WTC11 (cell line): ENCODE results near the gene OVCA2. TPM values are rescaled to one million over a fixed set of nuclear protein-coding genes. Genes with fewer than 3 reads are reported as not detected.

ENCODE experiments used
- ATAC-seq: fragments of 200-7000 bp; cut with Tn5 transposase; 2 replicates; pipeline ENCODE4 v1.10.0; 2021; ENCODE audit warnings: mild to moderate bottlenecking, moderate library complexity
- CTCF ChIA-PET: fragments of 300-600 bp; sonication (Branson Sonifier 250); formaldehyde crosslinking; loops from one replicate; lab custom pipeline; 2021; ENCODE audit warnings: antibody characterized with exemption; lab: Charles Lee
- POLR2A ChIA-PET: fragments of 350-600 bp; sonication (Branson Sonifier 250); formaldehyde crosslinking; loops from one replicate; lab custom pipeline; 2021; ENCODE audit warnings: antibody characterized with exemption; lab: Charles Lee
- DNase-seq: peaks from one replicate; pipeline ENCODE4 v3.0.0; 2021; ENCODE audit warnings: low spot score
- H3K27ac Mint-ChIP-seq: 2 replicates; pipeline ENCODE4 v1.8.0; 2021; ENCODE audit warnings: mixed read lengths
- H3K27me3 Mint-ChIP-seq: 2 replicates; pipeline ENCODE4 v1.8.0; 2021; ENCODE audit warnings: low read depth, mild to moderate bottlenecking, moderate library complexity, mixed read lengths
- H3K36me3 Mint-ChIP-seq: 2 replicates; pipeline ENCODE4 v1.8.0; 2021; ENCODE audit warnings: mixed read lengths
- H3K4me1 Mint-ChIP-seq: 2 replicates; pipeline ENCODE4 v1.8.0; 2022; ENCODE audit warnings: mixed read lengths
- H3K4me3 Mint-ChIP-seq: 2 replicates; pipeline ENCODE4 v1.8.0; 2021; ENCODE audit warnings: mild to moderate bottlenecking, moderate library complexity, mixed read lengths
- H3K9me3 Mint-ChIP-seq: 2 replicates; pipeline ENCODE4 v1.8.0; 2021; ENCODE audit warnings: mixed read lengths
- CREB1 ChIP-seq: sonication (generic); formaldehyde crosslinking; IDR thresholded peaks from 2 replicates; pipeline ENCODE4 v1.8.0; 2023; ENCODE audit warnings: mild to moderate bottlenecking, missing genetic modification reagents
- FOXK1 ChIP-seq: sonication (generic); formaldehyde crosslinking; IDR thresholded peaks from 2 replicates; pipeline ENCODE4 v1.8.0; 2022; ENCODE audit warnings: mild to moderate bottlenecking, moderate library complexity, missing genetic modification reagents
- GABPB1 ChIP-seq: sonication (generic); formaldehyde crosslinking; IDR thresholded peaks from 2 replicates; pipeline ENCODE4 v1.8.1; 2023; ENCODE audit warnings: mild to moderate bottlenecking, missing genetic modification reagents
- NFE2L1 ChIP-seq: sonication (generic); formaldehyde crosslinking; IDR thresholded peaks from 2 replicates; pipeline ENCODE4 v1.8.1; 2023; ENCODE audit warnings: missing genetic modification reagents
- OVOL2 ChIP-seq: fragments of 250-450 bp; sonication (Bioruptor Pico); IDR thresholded peaks from 2 replicates; pipeline ENCODE4 v1.9.0; 2021; ENCODE audit warnings: mild to moderate bottlenecking, borderline replicate concordance
- SMAD3 ChIP-seq: sonication (generic); formaldehyde crosslinking; IDR thresholded peaks from 2 replicates; pipeline ENCODE4 v1.8.0; 2022; ENCODE audit warnings: missing genetic modification reagents, mild to moderate bottlenecking, borderline replicate concordance
- SP1 ChIP-seq: sonication (generic); formaldehyde crosslinking; conservative IDR thresholded peaks from 2 replicates; pipeline ENCODE4 v1.8.1; 2022; ENCODE audit warnings: missing genetic modification reagents
- total RNA-seq: library from RNA; stranded (reverse); gene quantifications from 3 replicates; pipeline ENCODE4 v1.2.3, GENCODE V29; 2021
- TF ChIP-seq, protein P1 (sequence below): sonication (generic); formaldehyde crosslinking; IDR thresholded peaks from 2 replicates; pipeline ENCODE4 v1.8.1; 2023; ENCODE audit warnings: mild to moderate bottlenecking, missing genetic modification reagents
- TF ChIP-seq, protein P2 (sequence below): sonication (generic); formaldehyde crosslinking; IDR thresholded peaks from 2 replicates; pipeline ENCODE4 v1.8.0; 2022; ENCODE audit warnings: mild to moderate bottlenecking, missing genetic modification reagents
- TF ChIP-seq, protein P3 (sequence below): sonication (generic); formaldehyde crosslinking; IDR thresholded peaks from 2 replicates; pipeline ENCODE4 v1.8.1; 2022; ENCODE audit warnings: low read depth, missing genetic modification reagents, borderline replicate concordance
- TF ChIP-seq, protein P4 (sequence below): sonication (generic); formaldehyde crosslinking; IDR thresholded peaks from 2 replicates; pipeline ENCODE4 v1.8.0; 2022; ENCODE audit warnings: mild to moderate bottlenecking, missing genetic modification reagents
- TF ChIP-seq, protein P5 (sequence below): fragments of 250-450 bp; sonication (Bioruptor Pico); conservative IDR thresholded peaks from 2 replicates; pipeline ENCODE4 v1.9.0; 2021; ENCODE audit warnings: mild to moderate bottlenecking
- TF ChIP-seq, protein P6 (sequence below): sonication (generic); formaldehyde crosslinking; IDR thresholded peaks from 2 replicates; pipeline ENCODE4 v1.8.0; 2023; ENCODE audit warnings: mild to moderate bottlenecking, missing genetic modification reagents
- TF ChIP-seq, protein P7 (sequence below): sonication (generic); formaldehyde crosslinking; conservative IDR thresholded peaks from 2 replicates; pipeline ENCODE4 v1.8.1; 2023; ENCODE audit warnings: mild to moderate bottlenecking, low read depth, missing genetic modification reagents, moderate library complexity

The OVCA2 gene
- total RNA-seq, 1 experiment from 2014 or later, result 23.5 TPM

DNA sequence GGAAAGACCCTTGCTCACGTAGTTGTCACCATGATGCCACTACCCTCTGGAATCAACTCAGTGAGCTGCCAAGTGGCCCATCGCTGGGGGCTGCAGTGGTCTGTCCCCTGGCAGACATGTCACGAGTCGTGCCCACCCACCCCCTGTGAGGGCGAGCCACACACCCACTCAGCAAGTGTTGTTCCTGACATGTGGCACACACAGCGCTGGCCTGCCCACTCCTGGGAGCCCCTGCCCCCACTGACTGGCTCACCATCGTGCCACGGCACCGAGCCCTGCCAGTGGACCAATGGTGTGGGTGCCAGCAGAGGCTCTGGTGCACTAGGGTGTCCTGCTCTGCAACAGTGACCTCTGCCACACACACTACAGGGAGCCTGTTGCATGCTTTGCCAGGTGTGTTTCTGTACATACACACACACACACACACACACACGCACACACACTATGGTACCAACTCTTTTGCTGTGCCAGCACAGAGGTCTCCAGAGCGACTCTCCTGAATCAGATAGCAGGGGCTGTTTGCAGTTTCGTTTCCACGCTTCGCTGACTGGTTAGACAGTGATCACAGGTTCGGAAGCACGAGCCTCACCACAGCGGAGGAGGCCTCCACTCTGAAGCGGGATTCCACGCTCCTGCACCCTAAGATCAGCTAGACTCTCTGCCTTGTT, 24.4 kb upstream of the OVCA2 start:
- Mint-ChIP-seq H3K4me1 (peaks cover 9% of the 10 kb centered on the region), H3K36me3 (no peaks in the 10 kb centered on the region), H3K27me3 (peaks cover 77% of the 10 kb centered on the region), H3K9me3 (no peaks in the 10 kb centered on the region), H3K27ac (no peak overlapping the region), H3K4me3 (no peak overlapping the region)
- TF ChIP-seq FOXK1 (CRISPR knock-in tag), result no peak
- TF ChIP-seq, protein P1, sequence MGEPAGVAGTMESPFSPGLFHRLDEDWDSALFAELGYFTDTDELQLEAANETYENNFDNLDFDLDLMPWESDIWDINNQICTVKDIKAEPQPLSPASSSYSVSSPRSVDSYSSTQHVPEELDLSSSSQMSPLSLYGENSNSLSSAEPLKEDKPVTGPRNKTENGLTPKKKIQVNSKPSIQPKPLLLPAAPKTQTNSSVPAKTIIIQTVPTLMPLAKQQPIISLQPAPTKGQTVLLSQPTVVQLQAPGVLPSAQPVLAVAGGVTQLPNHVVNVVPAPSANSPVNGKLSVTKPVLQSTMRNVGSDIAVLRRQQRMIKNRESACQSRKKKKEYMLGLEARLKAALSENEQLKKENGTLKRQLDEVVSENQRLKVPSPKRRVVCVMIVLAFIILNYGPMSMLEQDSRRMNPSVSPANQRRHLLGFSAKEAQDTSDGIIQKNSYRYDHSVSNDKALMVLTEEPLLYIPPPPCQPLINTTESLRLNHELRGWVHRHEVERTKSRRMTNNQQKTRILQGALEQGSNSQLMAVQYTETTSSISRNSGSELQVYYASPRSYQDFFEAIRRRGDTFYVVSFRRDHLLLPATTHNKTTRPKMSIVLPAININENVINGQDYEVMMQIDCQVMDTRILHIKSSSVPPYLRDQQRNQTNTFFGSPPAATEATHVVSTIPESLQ (CRISPR knock-in tag), result no peak
- TF ChIP-seq, protein P2, sequence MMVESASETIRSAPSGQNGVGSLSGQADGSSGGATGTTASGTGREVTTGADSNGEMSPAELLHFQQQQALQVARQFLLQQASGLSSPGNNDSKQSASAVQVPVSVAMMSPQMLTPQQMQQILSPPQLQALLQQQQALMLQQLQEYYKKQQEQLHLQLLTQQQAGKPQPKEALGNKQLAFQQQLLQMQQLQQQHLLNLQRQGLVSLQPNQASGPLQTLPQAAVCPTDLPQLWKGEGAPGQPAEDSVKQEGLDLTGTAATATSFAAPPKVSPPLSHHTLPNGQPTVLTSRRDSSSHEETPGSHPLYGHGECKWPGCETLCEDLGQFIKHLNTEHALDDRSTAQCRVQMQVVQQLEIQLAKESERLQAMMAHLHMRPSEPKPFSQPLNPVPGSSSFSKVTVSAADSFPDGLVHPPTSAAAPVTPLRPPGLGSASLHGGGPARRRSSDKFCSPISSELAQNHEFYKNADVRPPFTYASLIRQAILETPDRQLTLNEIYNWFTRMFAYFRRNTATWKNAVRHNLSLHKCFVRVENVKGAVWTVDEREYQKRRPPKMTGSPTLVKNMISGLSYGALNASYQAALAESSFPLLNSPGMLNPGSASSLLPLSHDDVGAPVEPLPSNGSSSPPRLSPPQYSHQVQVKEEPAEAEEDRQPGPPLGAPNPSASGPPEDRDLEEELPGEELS (CRISPR knock-in tag), result no peak
- TF ChIP-seq, protein P3, sequence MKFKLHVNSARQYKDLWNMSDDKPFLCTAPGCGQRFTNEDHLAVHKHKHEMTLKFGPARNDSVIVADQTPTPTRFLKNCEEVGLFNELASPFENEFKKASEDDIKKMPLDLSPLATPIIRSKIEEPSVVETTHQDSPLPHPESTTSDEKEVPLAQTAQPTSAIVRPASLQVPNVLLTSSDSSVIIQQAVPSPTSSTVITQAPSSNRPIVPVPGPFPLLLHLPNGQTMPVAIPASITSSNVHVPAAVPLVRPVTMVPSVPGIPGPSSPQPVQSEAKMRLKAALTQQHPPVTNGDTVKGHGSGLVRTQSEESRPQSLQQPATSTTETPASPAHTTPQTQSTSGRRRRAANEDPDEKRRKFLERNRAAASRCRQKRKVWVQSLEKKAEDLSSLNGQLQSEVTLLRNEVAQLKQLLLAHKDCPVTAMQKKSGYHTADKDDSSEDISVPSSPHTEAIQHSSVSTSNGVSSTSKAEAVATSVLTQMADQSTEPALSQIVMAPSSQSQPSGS (CRISPR knock-in tag), result no peak
- TF ChIP-seq, protein P4, sequence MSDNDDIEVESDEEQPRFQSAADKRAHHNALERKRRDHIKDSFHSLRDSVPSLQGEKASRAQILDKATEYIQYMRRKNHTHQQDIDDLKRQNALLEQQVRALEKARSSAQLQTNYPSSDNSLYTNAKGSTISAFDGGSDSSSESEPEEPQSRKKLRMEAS (CRISPR knock-in tag), result no peak
- DNase-seq (no peak), ATAC-seq (no peak)
- ChIA-PET CTCF (no interaction called here), POLR2A (no interaction called here)

DNA sequence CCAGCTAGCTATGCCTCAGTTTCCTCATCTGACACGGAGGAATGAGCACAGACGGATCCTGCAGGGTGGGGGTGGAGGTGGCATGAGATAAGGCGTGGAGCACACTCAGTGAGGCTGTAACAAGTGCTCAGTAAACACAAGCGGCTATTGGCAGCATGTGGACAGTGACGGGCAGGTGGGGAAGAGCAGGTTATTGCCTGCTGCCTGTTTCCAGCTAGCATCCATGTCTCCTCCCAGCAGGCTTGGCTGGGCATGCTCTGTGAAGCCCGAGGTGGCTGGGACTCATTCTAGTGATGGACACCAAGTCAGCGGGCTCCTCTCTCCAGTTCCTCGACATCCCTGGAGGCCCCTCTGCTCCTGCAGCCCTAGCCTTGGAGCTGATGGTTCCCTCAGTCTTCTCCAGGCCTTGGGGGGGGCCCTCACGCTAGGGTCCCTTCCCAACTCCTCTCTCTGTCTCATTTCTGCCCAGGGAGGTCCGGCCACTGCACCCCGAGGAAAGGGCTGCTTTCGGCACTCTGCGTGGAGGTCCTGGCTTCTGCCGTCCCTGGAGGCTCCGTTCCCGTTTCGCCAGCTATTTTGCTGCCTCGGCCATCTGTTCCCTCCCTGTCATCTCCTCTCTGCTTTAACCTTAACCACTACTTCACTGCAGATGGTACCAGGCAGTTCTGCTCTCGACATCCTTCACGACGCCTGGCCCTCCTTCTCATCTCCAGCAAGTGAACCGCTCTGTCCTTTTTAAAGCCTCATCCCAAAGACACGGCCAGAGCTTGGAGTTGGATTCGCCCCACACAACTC, 22.9 kb upstream of the OVCA2 start:
- no peak overlapping the region for H3K4me3 Mint-ChIP-seq
- ChIA-PET CTCF (interaction anchor here (0.9 to 2.6 kb wide), 4 partner anchors 23 to 389 kb away, joined by 3 to 12 read pairs (median 4); partner anchors contain the start of gene OVCA2), POLR2A (interaction anchor here (0.5 kb wide), 1 partner anchor 19 kb away, joined by 3 read pairs; no protein-coding TSS in a partner anchor)
- H3K4me1 Mint-ChIP-seq, result peaks cover 3% of the 10 kb centered on the region; the same call in 1 of the 2 replicates
- ATAC-seq (no peak), DNase-seq (no peak)
- H3K36me3 Mint-ChIP-seq, result no peaks in the 10 kb centered on the region
- no peak overlapping the region for H3K27ac Mint-ChIP-seq
- H3K9me3 Mint-ChIP-seq, result no peaks in the 10 kb centered on the region
- TF ChIP-seq, protein P5, sequence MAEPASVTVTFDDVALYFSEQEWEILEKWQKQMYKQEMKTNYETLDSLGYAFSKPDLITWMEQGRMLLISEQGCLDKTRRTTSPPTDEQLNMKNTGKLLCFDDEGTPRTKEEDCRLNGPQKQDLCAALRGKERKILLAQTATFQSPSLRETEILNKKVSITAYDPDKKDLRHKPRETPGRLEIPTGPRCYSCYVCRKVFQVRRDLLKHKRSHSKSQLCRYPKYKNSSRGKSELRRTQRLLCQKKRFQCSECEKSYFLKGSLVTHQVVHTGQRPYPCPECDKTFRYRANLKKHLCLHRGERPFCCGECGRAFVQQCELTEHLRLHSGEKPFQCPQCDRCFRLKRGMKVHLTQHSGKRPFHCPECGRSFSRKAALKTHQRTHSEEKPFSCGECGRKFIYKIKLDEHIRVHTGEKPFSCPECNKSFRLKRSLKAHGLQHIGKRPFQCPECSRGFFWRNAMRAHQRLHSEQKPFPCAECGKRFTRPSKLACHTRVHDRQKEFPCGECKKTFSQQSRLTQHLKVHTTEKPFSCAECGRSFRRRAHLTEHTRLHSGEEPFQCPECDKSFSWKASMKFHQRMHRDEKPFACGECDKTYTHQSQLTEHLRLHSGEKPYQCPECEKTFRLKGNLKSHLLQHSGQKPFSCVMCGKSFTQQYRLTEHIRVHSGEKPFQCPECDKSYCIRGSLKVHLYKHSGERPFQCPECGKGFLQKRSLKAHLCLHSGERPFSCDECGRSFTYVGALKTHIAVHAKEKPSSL (CRISPR knock-in tag), result no peak
- no peak for TF ChIP-seq NFE2L1 (CRISPR knock-in tag)
- TF ChIP-seq CREB1 (CRISPR knock-in tag), result no peak
- no peak for TF ChIP-seq SP1 (CRISPR knock-in tag)
- no peak for TF ChIP-seq GABPB1
- no peak for TF ChIP-seq OVOL2 (CRISPR knock-in tag)
- TF ChIP-seq, protein P6, sequence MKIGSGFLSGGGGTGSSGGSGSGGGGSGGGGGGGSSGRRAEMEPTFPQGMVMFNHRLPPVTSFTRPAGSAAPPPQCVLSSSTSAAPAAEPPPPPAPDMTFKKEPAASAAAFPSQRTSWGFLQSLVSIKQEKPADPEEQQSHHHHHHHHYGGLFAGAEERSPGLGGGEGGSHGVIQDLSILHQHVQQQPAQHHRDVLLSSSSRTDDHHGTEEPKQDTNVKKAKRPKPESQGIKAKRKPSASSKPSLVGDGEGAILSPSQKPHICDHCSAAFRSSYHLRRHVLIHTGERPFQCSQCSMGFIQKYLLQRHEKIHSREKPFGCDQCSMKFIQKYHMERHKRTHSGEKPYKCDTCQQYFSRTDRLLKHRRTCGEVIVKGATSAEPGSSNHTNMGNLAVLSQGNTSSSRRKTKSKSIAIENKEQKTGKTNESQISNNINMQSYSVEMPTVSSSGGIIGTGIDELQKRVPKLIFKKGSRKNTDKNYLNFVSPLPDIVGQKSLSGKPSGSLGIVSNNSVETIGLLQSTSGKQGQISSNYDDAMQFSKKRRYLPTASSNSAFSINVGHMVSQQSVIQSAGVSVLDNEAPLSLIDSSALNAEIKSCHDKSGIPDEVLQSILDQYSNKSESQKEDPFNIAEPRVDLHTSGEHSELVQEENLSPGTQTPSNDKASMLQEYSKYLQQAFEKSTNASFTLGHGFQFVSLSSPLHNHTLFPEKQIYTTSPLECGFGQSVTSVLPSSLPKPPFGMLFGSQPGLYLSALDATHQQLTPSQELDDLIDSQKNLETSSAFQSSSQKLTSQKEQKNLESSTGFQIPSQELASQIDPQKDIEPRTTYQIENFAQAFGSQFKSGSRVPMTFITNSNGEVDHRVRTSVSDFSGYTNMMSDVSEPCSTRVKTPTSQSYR (CRISPR knock-in tag), result no peak
- TF ChIP-seq, protein P7, sequence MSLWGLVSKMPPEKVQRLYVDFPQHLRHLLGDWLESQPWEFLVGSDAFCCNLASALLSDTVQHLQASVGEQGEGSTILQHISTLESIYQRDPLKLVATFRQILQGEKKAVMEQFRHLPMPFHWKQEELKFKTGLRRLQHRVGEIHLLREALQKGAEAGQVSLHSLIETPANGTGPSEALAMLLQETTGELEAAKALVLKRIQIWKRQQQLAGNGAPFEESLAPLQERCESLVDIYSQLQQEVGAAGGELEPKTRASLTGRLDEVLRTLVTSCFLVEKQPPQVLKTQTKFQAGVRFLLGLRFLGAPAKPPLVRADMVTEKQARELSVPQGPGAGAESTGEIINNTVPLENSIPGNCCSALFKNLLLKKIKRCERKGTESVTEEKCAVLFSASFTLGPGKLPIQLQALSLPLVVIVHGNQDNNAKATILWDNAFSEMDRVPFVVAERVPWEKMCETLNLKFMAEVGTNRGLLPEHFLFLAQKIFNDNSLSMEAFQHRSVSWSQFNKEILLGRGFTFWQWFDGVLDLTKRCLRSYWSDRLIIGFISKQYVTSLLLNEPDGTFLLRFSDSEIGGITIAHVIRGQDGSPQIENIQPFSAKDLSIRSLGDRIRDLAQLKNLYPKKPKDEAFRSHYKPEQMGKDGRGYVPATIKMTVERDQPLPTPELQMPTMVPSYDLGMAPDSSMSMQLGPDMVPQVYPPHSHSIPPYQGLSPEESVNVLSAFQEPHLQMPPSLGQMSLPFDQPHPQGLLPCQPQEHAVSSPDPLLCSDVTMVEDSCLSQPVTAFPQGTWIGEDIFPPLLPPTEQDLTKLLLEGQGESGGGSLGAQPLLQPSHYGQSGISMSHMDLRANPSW (CRISPR knock-in tag), result no peak
- no peak for TF ChIP-seq SMAD3
- TF ChIP-seq, protein P2 (CRISPR knock-in tag), result no peak
- peaks cover 81% of the 10 kb centered on the region for H3K27me3 Mint-ChIP-seq
